DND-41 (cell line): ENCODE measurements around the gene GPR160.

Source experiments
- ATAC-seq: fragments of 200-7000 bp; cut with Tn5 transposase; 3 replicates; pipeline ENCODE4 v1.9.1; 2021; ENCODE audit warnings: low read depth; ENCODE audit not compliant: insufficient read depth
- DNase-seq: peaks from one replicate; pipeline ENCODE4 v3.0.0-alpha.2; 2020
- H2AFZ ChIP-seq: 2 replicates; pipeline ENCODE4 v1.6.0; 2012; ENCODE audit warnings: low read depth, low read length
- H3K27ac ChIP-seq: 2 replicates; pipeline ENCODE4 v1.5.1; 2012; ENCODE audit warnings: low read length, inconsistent platforms
- H3K27me3 ChIP-seq: fragments of 200-600 bp; sonication (generic); 2 replicates; pipeline ENCODE4 v1.6.0; 2012; ENCODE audit warnings: low read length, mild to moderate bottlenecking, inconsistent platforms; ENCODE audit not compliant: insufficient read depth, poor library complexity
- H3K36me3 ChIP-seq: 2 replicates; pipeline ENCODE4 v1.5.1; 2012; ENCODE audit warnings: low read length, inconsistent platforms; ENCODE audit not compliant: insufficient read depth
- H3K4me1 ChIP-seq: 2 replicates; pipeline ENCODE4 v1.5.1; 2012; ENCODE audit warnings: mild to moderate bottlenecking, low read length; ENCODE audit not compliant: insufficient read depth
- H3K4me2 ChIP-seq: 2 replicates; pipeline ENCODE4 v1.6.0; 2012; ENCODE audit warnings: mild to moderate bottlenecking, moderate library complexity, low read length, inconsistent platforms; ENCODE audit not compliant: insufficient read depth
- H3K4me3 ChIP-seq, 2 experiments: fragments of 200-600 bp in 1 of 2; shearing (Covaris generic) in 1 of 2; 2 replicates each; pipeline ENCODE4 v1.5.1; 2012 to 2016; ENCODE audit warnings: inconsistent platforms in 2 of 2, low read length in 2 of 2, mild to moderate bottlenecking in 2 of 2, low read depth in 1 of 2, moderate library complexity in 1 of 2
- H3K79me2 ChIP-seq: 2 replicates; pipeline ENCODE4 v1.6.0; 2012; ENCODE audit warnings: low read length, inconsistent platforms; ENCODE audit not compliant: insufficient read depth
- H3K9ac ChIP-seq: 2 replicates; pipeline ENCODE4 v1.6.0; 2012; ENCODE audit warnings: low read depth, mild to moderate bottlenecking, inconsistent platforms, low read length, moderate library complexity
- H3K9me3 ChIP-seq: 2 replicates; pipeline ENCODE4 v1.5.1; 2012; ENCODE audit warnings: low read length, moderate library complexity, mild to moderate bottlenecking, inconsistent platforms; ENCODE audit not compliant: insufficient read depth, severe bottlenecking
- H4K20me1 ChIP-seq: 2 replicates; pipeline ENCODE4 v1.6.0; 2012; ENCODE audit warnings: low read length; ENCODE audit not compliant: insufficient read depth
- EZH2 ChIP-seq: IDR thresholded peaks from 3 replicates; pipeline ENCODE4 v1.6.1; 2012; ENCODE audit warnings: borderline replicate concordance, low read depth, mild to moderate bottlenecking, moderate library complexity, low read length, inconsistent platforms; ENCODE audit not compliant: severe bottlenecking
- TF ChIP-seq, protein P1 (sequence below): IDR thresholded peaks from 2 replicates; pipeline ENCODE4 v1.5.1; 2012; ENCODE audit warnings: borderline replicate concordance, low read length, moderate library complexity, mild to moderate bottlenecking; ENCODE audit not compliant: poor library complexity, severe bottlenecking; ENCODE audit errors: extremely low read depth

GPR160 gene

DNA sequence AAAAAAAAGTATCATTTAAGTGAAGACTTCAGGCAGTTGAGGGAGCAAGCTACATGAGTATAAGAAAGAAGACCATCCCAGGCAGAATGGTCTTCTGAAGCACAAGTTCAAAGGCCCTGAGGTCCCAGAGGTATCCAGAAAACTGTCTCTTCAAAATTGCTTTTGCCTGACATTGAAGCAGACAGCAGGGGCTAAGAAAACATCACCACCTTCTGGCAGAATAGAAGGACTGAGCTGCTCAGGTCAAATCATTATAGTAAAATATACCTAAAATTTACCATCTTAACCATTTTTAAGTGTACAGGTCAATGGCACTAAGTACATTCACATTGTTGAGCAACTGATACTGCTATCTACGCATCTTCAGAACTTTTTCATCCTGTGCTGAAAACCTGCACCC, 16.4 kb downstream of the GPR160 start:
- peaks cover 12% of the 10 kb centered on the region for H3K4me1 ChIP-seq
- H3K4me2 ChIP-seq: no peak overlapping the region
- ATAC-seq: peak; percentile 79
- no peak overlapping the region for H3K9ac ChIP-seq
- TF ChIP-seq, protein P1, sequence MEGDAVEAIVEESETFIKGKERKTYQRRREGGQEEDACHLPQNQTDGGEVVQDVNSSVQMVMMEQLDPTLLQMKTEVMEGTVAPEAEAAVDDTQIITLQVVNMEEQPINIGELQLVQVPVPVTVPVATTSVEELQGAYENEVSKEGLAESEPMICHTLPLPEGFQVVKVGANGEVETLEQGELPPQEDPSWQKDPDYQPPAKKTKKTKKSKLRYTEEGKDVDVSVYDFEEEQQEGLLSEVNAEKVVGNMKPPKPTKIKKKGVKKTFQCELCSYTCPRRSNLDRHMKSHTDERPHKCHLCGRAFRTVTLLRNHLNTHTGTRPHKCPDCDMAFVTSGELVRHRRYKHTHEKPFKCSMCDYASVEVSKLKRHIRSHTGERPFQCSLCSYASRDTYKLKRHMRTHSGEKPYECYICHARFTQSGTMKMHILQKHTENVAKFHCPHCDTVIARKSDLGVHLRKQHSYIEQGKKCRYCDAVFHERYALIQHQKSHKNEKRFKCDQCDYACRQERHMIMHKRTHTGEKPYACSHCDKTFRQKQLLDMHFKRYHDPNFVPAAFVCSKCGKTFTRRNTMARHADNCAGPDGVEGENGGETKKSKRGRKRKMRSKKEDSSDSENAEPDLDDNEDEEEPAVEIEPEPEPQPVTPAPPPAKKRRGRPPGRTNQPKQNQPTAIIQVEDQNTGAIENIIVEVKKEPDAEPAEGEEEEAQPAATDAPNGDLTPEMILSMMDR: peak; percentile 65
- TF ChIP-seq EZH2: no peak
- H3K36me3 ChIP-seq: no peaks in the 10 kb centered on the region
- no peaks in the 10 kb centered on the region for H3K9me3 ChIP-seq
- no peak overlapping the region for H3K27ac ChIP-seq
- peak; percentile 23 for DNase-seq
- no peaks in the 10 kb centered on the region for H3K79me2 ChIP-seq
- no peak overlapping the region for H3K4me3 ChIP-seq
- no peaks in the 10 kb centered on the region for H4K20me1 ChIP-seq
- H2AFZ ChIP-seq: no peak overlapping the region
- no peaks in the 10 kb centered on the region for H3K27me3 ChIP-seq

DNA sequence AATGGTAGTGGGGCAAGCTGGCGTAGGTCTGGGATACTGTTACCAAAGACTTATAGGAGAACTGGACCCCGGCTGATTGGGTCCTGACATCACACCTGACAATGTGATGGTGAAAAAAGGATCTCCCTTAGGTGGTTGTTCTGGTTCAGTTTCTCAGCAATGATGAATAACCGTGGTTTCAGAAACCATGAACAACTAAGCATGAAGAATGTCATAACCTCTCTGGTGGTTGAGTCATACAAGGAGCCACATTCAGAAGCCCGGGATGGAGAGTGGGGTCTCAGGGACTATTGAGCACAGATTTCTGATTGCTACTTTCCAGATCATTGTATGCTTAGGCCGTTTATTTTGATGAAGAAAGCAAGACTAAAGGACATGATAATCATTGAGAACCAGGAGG, 17.4 kb downstream of the GPR160 start:
- no peaks in the 10 kb centered on the region for H3K79me2 ChIP-seq
- no peaks in the 10 kb centered on the region for H3K36me3 ChIP-seq
- no peaks in the 10 kb centered on the region for H4K20me1 ChIP-seq
- peak; percentile 37; the same call in 1 of the 3 replicates for ATAC-seq
- no peaks in the 10 kb centered on the region for H3K9me3 ChIP-seq
- H3K4me2 ChIP-seq: no peak overlapping the region
- no peak overlapping the region for H3K9ac ChIP-seq
- H2AFZ ChIP-seq: no peak overlapping the region
- no peak for TF ChIP-seq EZH2
- no peak overlapping the region for H3K27ac ChIP-seq
- H3K27me3 ChIP-seq: no peaks in the 10 kb centered on the region
- H3K4me3 ChIP-seq: no peak overlapping the region
- peaks cover 12% of the 10 kb centered on the region for H3K4me1 ChIP-seq
- DNase-seq: no peak

DNA sequence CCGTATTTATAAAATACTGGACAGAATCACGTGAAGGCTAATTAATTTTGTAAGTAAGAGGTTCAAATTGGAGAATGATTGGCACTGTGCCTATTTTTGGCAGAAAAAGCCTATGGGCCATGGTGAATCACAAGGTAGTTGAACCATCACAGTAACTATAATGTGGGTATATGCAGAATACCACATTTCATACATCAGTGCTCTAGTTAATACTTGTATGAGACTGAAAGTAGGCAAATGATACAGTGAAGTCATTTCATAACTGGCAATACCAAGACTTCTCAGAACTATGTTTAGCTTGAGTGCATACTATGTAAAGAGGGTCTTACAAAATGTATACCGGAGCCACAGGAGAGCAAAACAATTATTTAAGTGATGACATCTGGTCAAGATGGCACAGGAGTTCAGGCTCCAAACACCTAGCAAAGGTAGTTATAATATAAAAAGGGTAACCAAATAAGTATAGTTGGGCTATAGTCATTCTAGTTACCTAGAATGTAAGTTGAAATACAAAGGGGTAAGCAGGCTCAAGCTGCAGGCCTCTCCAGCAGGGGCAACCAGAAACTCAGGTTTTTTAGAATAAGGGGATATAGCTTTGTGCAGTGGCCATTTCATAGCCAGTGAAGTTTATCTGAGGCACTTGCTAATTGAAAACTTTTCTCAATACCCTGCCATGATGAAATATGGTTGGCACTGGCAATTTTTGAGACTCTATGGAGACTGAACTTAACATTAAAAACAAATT, 19.1 kb downstream of the GPR160 start:
- H3K9ac ChIP-seq: no peak overlapping the region
- TF ChIP-seq, protein P1: no peak
- no peak for TF ChIP-seq EZH2
- ATAC-seq: no peak
- H3K4me3 ChIP-seq: no peak overlapping the region
- H3K79me2 ChIP-seq: no peaks in the 10 kb centered on the region
- H2AFZ ChIP-seq: no peak overlapping the region
- no peaks in the 10 kb centered on the region for H3K36me3 ChIP-seq
- no peak overlapping the region for H3K4me2 ChIP-seq
- H4K20me1 ChIP-seq: no peaks in the 10 kb centered on the region
- DNase-seq: no peak
- H3K4me1 ChIP-seq: peaks cover 12% of the 10 kb centered on the region
- H3K9me3 ChIP-seq: no peaks in the 10 kb centered on the region
- H3K27me3 ChIP-seq: no peaks in the 10 kb centered on the region
- H3K27ac ChIP-seq: no peak overlapping the region

DNA sequence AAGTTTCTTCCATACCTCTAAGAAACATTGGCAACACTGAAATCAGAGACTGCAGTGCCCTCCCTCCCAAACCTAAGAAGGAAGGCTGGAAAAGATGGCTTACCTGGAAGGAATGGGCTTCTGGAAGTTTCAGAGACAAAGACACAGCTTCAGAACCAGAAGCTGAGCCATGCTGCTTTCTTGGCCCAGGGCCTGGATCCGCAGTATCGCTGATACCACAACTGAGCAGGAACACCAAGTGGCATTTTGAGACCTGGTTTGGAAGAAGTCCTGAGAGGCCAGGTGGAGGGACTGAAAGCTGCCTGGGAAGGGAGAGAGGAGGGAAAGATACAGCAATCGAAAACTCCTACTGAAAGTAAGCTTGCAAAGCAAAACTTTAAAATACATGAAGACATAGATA, 19.8 kb downstream of the GPR160 start:
- no peaks in the 10 kb centered on the region for H3K79me2 ChIP-seq
- no peaks in the 10 kb centered on the region for H3K9me3 ChIP-seq
- no peaks in the 10 kb centered on the region for H3K36me3 ChIP-seq
- no peak overlapping the region for H3K4me2 ChIP-seq
- DNase-seq: no peak
- TF ChIP-seq, protein P1: no peak
- no peak for TF ChIP-seq EZH2
- ATAC-seq: no peak
- no peak overlapping the region for H3K4me3 ChIP-seq
- peak overlapping the region; percentile 48; the same call in 1 of the 2 replicates for H2AFZ ChIP-seq
- H3K27me3 ChIP-seq: no peaks in the 10 kb centered on the region
- peaks cover 12% of the 10 kb centered on the region for H3K4me1 ChIP-seq
- peak overlapping the region; percentile 39; the same call in 1 of the 2 replicates for H3K27ac ChIP-seq
- no peak overlapping the region for H3K9ac ChIP-seq
- H4K20me1 ChIP-seq: no peaks in the 10 kb centered on the region
